SK-N-MC (cell line): Measurements from ENCODE around the gene PDRG1.
"Not testable (repeated sequence)": the region's sequence is repeated elsewhere in the genome, so short reads cannot be mapped to it uniquely, and the experiment has no call there.

Experiments
- DNase-seq: peaks from one replicate; pipeline ENCODE4 v3.0.0-alpha.2; 2011; ENCODE audit warnings: low read depth, low spot score
- H3K27ac ChIP-seq: fragments of 200-600 bp; sonication (generic); 2 replicates; pipeline ENCODE4 v1.5.1; 2016; ENCODE audit warnings: mixed run types
- H3K36me3 ChIP-seq: fragments of 200-600 bp; sonication (generic); 2 replicates; pipeline ENCODE4 v1.6.1; 2017; ENCODE audit warnings: antibody characterized with exemption, low read length, mixed read lengths; ENCODE audit not compliant: insufficient read depth
- H3K4me3 ChIP-seq: fragments of 200-600 bp; sonication (generic); 2 replicates; pipeline ENCODE4 v1.5.1; 2016
- H3K9ac ChIP-seq: fragments of 200-600 bp; sonication (generic); 2 replicates; pipeline ENCODE4 v1.8.0; 2017; ENCODE audit warnings: mixed run types, mixed read lengths; ENCODE audit not compliant: insufficient read length
- H3K9me3 ChIP-seq: fragments of 200-600 bp; sonication (generic); 2 replicates; pipeline ENCODE4 v1.6.1; 2017; ENCODE audit warnings: low read depth, mild to moderate bottlenecking, antibody characterized with exemption, low read length, moderate library complexity, mixed read lengths
- EZH2 ChIP-seq: fragments of 200-600 bp; sonication (generic); IDR thresholded peaks from one replicate; pipeline ENCODE4 v1.6.1; 2017; ENCODE audit warnings: antibody characterized with exemption
- FOXP2 ChIP-seq: optimal IDR thresholded peaks from 2 replicates; pipeline ENCODE3; 2011; ENCODE audit warnings: mild to moderate bottlenecking, moderate library complexity; ENCODE audit not compliant: insufficient read depth; ENCODE audit errors: extremely low read length, control extremely low read depth
- POLR2AphosphoS5 ChIP-seq: IDR thresholded peaks from 2 replicates; pipeline ENCODE4 v1.6.1; 2012; ENCODE audit warnings: mild to moderate bottlenecking, low read depth, low read length, borderline replicate concordance

PDRG1 gene

GRCh38 chr20:31924561-31924960, 27.3 kb downstream of the PDRG1 start:
- no peak for DNase-seq
- H3K27ac ChIP-seq, result no peak overlapping the region
- H3K36me3 ChIP-seq, result no peaks in the 10 kb centered on the region
- no peak overlapping the region for H3K4me3 ChIP-seq
- H3K9ac ChIP-seq, result no peak overlapping the region
- H3K9me3 ChIP-seq, result no peaks in the 10 kb centered on the region
- TF ChIP-seq FOXP2 (no peak), POLR2AphosphoS5 (no peak), EZH2 (no peak)

GRCh38 chr20:31923388-31924331, 28.2 kb downstream of the PDRG1 start:
- no peak for DNase-seq

DNA sequence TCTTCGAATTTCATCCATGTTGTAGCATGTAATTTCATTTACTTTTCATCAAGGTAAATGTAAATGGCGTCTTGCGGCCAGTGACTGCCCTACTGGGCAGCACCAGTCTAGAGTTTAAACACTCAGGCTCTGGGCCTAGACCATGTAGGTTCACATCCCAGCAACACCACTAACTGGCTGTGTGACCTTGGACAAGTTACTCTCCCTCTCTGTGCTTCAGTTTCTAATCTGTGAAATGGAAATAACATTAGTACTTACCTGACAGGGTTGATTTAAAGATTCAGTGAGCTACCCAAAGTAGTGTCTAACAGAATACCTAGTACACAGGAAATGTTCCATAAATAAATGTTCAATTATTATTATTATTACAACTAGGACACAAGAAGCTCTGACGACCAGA, 29.3 kb downstream of the PDRG1 start:
- H3K4me3 ChIP-seq, result no peak overlapping the region
- H3K9ac ChIP-seq, result no peak overlapping the region
- no peaks in the 10 kb centered on the region for H3K9me3 ChIP-seq
- DNase-seq, result no peak
- TF ChIP-seq FOXP2 (no peak), POLR2AphosphoS5 (no peak), EZH2 (no peak)
- no peaks in the 10 kb centered on the region for H3K36me3 ChIP-seq
- no peak overlapping the region for H3K27ac ChIP-seq

More at GRCh38 chr20:31923388-31924331, 28.2 kb downstream of the PDRG1 start:
- TF ChIP-seq FOXP2 (no peak), POLR2AphosphoS5 (no peak), EZH2 (no peak)
- H3K27ac ChIP-seq, result no peak overlapping the region
- no peaks in the 10 kb centered on the region for H3K36me3 ChIP-seq
- no peaks in the 10 kb centered on the region for H3K9me3 ChIP-seq
- H3K9ac ChIP-seq, result no peak overlapping the region
- H3K4me3 ChIP-seq, result no peak overlapping the region

- Histone ChIP-seq H3K36me3 (no peaks in the 10 kb centered on the region), H3K9me3 (no peaks in the 10 kb centered on the region), H3K9ac (no peak overlapping the region), H3K27ac (no peak overlapping the region), H3K4me3 (no peak overlapping the region)
- DNase-seq, result no peak
- TF ChIP-seq POLR2AphosphoS5 (no peak), EZH2 (no peak), FOXP2 (no peak)
These were observed 29.7 kb downstream of the PDRG1 start for GRCh38 chr20:31922181-31922580.

DNA sequence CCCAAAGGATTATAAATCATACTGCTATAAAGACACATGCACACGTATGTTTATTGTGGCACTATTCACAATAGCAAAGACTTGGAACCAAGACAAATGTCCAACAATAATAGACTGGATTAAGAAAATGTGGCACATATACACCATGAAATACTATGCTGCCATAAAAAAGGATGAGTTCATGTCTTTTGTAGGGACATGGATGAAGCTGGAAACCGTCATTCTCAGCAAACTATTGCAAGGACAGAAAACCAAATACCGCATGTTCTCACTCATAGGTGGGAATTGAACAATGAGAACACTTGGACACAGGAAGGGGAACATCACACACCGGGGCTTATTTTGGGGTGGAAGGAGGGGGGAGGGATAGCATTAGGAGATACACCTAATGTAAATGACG, 30.4 kb downstream of the PDRG1 start:
- H3K4me3 ChIP-seq, H3K9ac ChIP-seq, H3K36me3 ChIP-seq, H3K9me3 ChIP-seq, DNase-seq, H3K27ac ChIP-seq: not testable (repeated sequence)

- Histone ChIP-seq H3K9ac (no peak overlapping the region), H3K27ac (no peak overlapping the region), H3K9me3 (no peaks in the 10 kb centered on the region), H3K36me3 (no peaks in the 10 kb centered on the region), H3K4me3 (no peak overlapping the region)
- TF ChIP-seq EZH2 (no peak), FOXP2 (no peak), POLR2AphosphoS5 (no peak)
- no peak for DNase-seq
These were observed 31.5 kb downstream of the PDRG1 start for GRCh38 chr20:31920275-31920855.

- Histone ChIP-seq H3K36me3 (no peaks in the 10 kb centered on the region), H3K9me3 (no peaks in the 10 kb centered on the region), H3K9ac (no peak overlapping the region), H3K27ac (no peak overlapping the region), H3K4me3 (no peak overlapping the region)
- DNase-seq, result no peak
- TF ChIP-seq FOXP2, result no peak
These were observed 32.3 kb downstream of the PDRG1 start for GRCh38 chr20:31919410-31920155.

GRCh38 chr20:31918466-31919105, 33.3 kb downstream of the PDRG1 start:
- H3K4me3 ChIP-seq, result no peak overlapping the region
- H3K36me3 ChIP-seq, result no peaks in the 10 kb centered on the region
- no peak overlapping the region for H3K9ac ChIP-seq
- TF ChIP-seq FOXP2, result no peak
- TF ChIP-seq POLR2AphosphoS5, result no peak
- no peak for TF ChIP-seq EZH2
- no peak for DNase-seq
- H3K27ac ChIP-seq, result no peak overlapping the region
- H3K9me3 ChIP-seq, result no peaks in the 10 kb centered on the region

DNA sequence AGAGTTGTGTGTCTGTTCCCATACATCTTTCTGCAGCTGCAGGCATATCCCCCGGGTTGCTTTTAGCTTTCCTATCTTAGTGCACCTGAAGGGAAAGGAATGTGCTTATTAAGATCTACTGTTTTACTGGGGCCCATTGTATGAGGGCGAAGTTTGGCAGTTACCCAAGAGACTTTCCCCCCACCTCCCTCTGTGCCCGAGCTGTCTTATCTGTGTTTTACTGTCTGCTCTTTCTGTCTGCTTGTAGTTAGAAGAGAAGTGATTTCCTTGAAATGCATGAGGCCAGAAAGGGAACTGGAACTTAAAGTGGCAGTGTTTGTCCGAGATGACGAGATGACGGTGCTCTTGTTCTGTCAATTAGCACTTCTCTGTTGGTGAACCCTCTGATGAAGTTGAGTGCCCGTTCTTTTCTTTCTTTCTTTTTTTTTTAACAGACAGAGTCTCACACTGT, 33.9 kb downstream of the PDRG1 start:
- not testable (repeated sequence) for H3K9ac ChIP-seq, H3K4me3 ChIP-seq, H3K9me3 ChIP-seq, DNase-seq, H3K36me3 ChIP-seq, H3K27ac ChIP-seq
